ENCODE measurements around the gene MLLT10.
"Not testable (repeated sequence)": the region's sequence is repeated elsewhere in the genome, so short reads cannot be mapped to it uniquely, and the experiment has no call there.

The MLLT10 gene

DNA sequence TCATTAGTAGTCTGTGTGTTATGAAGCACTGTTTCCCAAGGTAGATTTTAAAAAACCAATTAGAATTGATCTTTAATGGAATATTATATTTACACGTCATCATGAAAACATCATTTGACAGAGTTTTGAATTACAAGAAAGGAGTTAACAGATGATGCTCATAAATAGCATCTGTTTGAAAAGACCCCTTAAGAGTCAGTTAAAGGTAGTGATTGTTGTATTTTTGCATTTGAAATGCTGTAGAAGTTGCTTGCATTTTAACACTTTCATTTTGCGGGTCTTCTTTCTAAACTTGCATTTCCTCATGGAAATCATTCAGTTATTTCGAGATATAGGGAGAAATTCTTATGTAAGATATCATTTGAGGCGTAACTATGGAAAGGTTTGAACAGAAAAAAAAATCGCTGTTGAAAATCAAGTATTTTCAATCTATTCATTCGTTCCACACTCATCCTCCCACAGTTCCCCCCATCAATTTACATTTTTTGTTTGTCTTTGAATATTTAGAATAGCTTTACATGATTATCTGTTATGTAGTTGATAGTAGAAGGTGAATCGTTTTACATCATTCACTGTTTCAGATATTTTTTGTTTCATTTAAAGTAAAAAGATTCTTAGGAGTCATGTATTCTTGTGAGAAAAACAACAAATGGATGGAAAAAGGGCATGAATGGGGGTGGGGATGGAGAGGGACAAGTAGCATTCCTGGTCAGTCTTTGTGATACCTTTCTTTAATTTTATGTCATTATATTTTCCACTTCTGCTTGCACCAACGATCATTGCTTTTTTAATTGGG, 5.6 kb upstream of the MLLT10 start:
- DNase-seq (ENCODE audit: low spot score), result no peak

DNA sequence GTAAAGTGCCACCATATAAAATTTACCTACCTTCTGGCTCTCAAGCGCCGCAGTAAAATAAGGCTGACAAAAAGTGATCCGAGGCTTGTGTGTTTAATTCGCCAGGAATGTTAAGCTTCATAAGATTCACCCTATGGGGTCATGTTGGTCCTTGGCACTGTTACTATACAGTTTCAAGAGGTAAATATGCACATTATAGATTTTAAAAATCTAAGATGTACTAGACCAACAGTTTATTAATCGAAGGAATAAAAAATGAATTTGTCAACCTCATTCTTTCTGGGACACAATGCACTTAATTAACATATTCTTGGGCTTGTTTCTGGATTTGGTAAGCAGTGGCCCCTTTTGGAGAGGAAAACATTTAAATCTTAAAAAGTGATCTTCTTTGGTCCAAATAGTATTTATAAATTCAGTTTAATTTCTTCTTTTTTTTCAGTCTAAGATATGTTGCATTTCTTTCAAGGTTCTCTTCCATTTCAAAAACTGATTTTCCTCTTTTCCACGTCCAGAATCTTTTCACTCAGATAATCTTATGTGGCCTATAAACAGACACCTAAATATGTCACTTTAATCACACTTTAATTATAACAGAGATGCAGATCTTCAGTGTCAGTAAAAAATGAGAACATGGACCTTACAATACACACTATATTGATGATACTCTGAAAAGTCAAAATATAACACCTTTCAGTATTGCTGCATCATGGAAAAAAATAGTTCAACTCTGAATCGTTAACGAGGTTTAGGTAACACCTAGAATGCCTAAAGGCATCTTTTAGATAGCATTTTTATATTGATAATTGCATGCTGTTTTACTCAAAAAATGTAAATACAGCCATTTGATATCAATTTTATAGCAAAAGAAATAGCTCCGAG, 4.8 kb upstream of the MLLT10 start:
- no peak for DNase-seq (ENCODE audit: low spot score)

DNA sequence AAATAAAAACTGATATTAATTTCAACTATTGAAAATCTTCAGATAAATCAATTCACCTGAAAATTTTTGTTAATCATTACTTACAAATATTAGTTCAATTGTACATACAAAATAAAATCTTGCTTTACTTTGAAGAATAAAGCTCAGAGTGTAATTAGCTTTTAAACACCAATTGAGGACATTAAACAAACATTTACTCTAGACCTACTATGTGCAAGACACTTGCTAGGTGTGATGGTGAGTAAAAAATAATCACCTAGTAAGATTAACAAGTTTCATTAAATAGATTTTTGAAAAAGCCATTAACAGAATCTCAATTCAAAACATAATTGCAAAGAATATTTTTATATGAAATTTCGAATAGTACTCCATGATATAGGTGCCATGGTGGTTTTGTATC, 3.9 kb upstream of the MLLT10 start:
- DNase-seq (ENCODE audit: low spot score), result no peak

- no peak for DNase-seq (ENCODE audit: low spot score)
Measured at GRCh38 chr10:21530641-21531040, 3.4 kb upstream of the MLLT10 start.

DNA sequence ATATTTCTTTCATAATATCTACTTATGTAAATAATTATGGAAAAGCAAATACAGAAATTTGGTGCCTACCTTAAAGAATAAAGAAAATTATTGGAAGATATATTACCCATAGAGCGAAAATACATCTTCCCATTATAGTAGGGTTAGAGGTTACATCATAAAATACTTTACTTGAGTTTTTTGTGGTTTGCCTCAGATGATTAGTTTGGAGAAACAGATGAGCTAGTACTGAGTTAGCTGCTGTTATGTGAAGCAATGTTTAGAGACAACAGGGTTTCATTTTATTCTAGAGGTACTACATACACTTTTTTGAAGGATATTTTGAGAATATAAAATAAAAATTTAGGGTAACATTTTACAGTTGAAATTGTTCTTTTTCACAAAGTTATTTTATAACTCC, 2.9 kb upstream of the MLLT10 start:
- no peak for DNase-seq (ENCODE audit: low spot score)

- no peak for DNase-seq (ENCODE audit: low spot score)
Measured at GRCh38 chr10:21532694-21533466, 1.2 kb upstream of the MLLT10 start.

GRCh38 chr10:21534280-21534586, 201 bp downstream of the MLLT10 start:
- no peak for DNase-seq (ENCODE audit: low spot score)

GRCh38 chr10:21534604-21535493, 817 bp downstream of the MLLT10 start:
- peak; percentile 58 for DNase-seq (ENCODE audit: low spot score)

GRCh38 chr10:21535494-21535965, 1.5 kb downstream of the MLLT10 start:
- DNase-seq (ENCODE audit: low spot score), result no peak

DNA sequence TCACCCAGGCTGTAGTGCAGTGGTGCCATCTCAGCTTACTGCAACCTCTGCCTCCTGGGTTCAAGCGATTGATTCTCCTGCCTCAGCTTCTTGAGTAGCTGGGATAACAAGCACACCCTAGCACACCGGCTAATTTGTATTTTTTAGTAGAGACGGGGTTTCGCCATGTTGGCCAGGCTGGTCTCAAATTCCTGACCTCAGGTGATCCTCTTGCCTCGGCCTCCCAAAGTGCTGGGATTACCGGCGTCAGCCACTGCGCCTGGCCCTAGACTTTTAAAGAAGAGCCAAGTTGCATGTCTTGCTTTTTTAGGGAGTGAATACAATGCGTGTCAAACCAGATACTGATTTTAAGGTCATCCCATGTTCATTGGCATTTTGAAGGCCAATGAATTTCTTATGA, 1.9 kb downstream of the MLLT10 start:
- not testable (repeated sequence) for DNase-seq (ENCODE audit: low spot score)

DNA sequence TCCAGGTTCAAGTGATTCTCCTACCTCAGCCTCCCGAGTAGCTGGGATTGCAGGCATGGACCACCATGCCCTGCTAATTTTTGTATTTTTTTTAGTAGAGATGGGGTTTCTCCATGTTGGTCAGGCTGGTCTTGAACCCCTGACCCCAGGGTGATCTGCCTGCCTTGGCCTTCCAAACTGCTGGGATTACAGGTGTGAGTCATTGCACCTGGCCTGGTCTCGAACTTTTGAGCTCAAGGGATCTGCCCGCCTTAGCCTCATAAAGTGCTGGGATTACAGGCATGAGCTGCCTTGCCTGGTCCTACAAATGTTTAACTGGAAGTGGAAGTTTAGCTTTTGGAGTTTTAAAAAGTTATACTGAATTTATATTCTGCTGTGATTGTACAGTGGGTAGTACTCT, 2.8 kb downstream of the MLLT10 start:
- DNase-seq (ENCODE audit: low spot score), result no peak

- not testable (repeated sequence) for DNase-seq (ENCODE audit: low spot score)
Measured at GRCh38 chr10:21540701-21541100, 6.7 kb downstream of the MLLT10 start.

DNA sequence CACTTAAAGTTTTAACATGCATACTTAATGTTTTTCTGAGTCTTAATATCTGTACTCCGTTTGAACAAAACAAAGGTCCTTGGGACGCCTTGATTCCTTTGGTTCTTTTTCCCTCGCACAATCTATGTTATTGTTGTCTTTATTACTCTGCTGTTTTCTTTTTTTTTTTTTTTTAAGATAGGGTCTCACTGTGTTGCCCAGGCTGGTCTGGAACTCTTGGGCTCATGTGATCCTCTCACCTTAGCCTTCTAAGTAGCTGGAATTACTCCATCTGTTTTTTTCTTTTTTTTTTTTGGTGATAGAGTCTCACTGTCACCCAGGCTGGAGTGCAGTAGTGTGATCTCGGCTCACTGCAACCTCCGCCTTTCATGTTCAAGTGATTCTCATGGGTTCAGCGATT, 13.2 kb downstream of the MLLT10 start:
- DNase-seq (ENCODE audit: low spot score), result no peak

- DNase-seq (ENCODE audit: low spot score), result no peak
Measured at GRCh38 chr10:21552638-21553037, 18.6 kb downstream of the MLLT10 start.

DNA sequence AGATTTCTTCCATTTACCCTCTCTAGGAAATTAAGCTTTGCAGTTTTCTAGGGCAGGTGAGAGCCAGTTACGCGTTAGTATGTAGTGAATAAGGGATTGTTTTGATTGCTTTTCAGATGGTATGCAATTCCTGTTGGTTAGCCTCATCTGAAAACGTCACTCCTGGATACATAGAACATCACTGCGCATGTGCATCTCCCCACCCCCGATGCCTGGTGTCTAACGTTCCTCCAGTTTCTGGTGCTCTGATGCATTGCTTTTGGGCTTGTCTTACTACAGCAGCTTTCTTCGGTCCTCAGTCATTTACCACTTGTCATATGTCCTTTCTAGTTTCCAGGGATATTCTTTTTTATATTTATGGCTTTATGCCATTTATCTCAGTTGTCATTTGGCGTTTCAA, 22.5 kb downstream of the MLLT10 start:
- DNase-seq (ENCODE audit: low spot score), result no peak

DNA sequence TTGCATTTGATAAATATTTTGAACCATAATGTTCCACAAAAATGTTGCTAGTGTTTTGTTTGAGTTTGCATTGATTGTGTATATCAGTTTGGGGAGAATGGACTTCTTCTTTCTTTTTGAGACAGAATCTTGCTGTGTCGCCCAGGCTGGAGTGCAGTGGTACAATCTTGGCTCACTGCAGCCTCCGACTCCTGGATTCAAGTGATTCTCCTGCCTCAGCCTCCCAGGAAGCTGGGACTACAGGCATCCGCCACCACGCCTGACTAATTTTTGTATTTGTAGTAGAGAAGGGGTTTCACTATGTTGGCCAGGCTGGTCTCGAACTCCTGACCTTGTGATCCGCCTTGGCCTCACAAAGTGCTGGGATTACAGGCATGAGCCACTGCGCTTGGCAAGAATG, 25.0 kb downstream of the MLLT10 start:
- DNase-seq (ENCODE audit: low spot score), result not testable (repeated sequence)

GRCh38 chr10:21570761-21571521, 36.9 kb downstream of the MLLT10 start:
- no peak for DNase-seq (ENCODE audit: low spot score)

DNA sequence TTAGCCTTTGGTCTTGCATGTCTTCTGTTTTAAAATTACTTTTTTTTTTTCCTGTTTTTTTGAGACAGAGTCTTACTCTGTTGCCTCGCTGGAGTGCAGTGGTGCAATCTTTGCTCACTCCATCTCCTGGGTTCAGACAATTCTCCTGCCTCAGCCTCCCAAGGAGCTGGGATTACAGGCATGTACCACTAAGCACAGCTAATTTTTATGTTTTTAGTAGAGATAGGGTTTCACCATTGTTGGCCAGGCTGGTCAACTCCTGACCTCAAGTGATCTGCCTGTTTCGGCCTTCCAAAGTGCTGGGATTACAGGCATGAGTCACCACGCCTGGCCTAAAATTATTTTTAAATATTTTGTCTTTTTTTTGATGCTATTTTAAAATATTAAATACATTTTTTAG, 38.5 kb downstream of the MLLT10 start:
- DNase-seq (ENCODE audit: low spot score), result no peak

GRCh38 chr10:21574514-21574913, 40.5 kb downstream of the MLLT10 start:
- DNase-seq (ENCODE audit: low spot score), result not testable (repeated sequence)

- no peak for DNase-seq (ENCODE audit: low spot score)
Measured at GRCh38 chr10:21579291-21579690, 45.3 kb downstream of the MLLT10 start.

GRCh38 chr10:21581421-21581834, 47.4 kb downstream of the MLLT10 start:
- DNase-seq (ENCODE audit: low spot score), result not testable (repeated sequence)

Measured in hematopoietic multipotent progenitor cell treated with erythropoietin and hydrocortisone succinate and interleukin-3 and kit ligand, for 15 days (in vitro differentiated cells).